Panc1 (cell line): Measurements from ENCODE around the gene FAS. TPM values are rescaled to one million over a fixed set of nuclear protein-coding genes. Genes with fewer than 3 reads are reported as not detected.

ENCODE experiments used
- ATAC-seq: fragments of 200-7000 bp; cut with Tn5 transposase; 2 replicates; pipeline ENCODE4 v1.9.1; 2020; ENCODE audit warnings: mild to moderate bottlenecking, moderate library complexity
- BruUV-seq: library from RNA; stranded (reverse); fragments of 400-500 nt; replicated peaks from 2 replicates; lab custom pipeline; 2021; lab: Mats Ljungman, UMichigan
- CTCF ChIA-PET: fragments of 300-600 bp; sonication (Branson Sonifier 250); formaldehyde crosslinking; loops from one replicate; lab custom pipeline; 2022; ENCODE audit warnings: antibody characterized with exemption; lab: Charles Lee
- POLR2A ChIA-PET: fragments of 300-600 bp; sonication (Branson Sonifier 250); formaldehyde crosslinking; loops from one replicate; lab custom pipeline; 2022; ENCODE audit warnings: antibody characterized with exemption; lab: Charles Lee
- DNase-seq: peaks from one replicate; pipeline ENCODE4 v3.0.0-alpha.2; 2010; ENCODE audit warnings: low read depth, low spot score
- H3K27ac ChIP-seq: 2 replicates; pipeline ENCODE4 v1.5.1; 2011; ENCODE audit warnings: mild to moderate bottlenecking, low read length, inconsistent platforms
- H3K27me3 ChIP-seq: fragments of 200-500 bp; sonication (Bioruptor generic); 2 replicates; pipeline ENCODE4 v1.6.0; 2014; ENCODE audit warnings: low read length, inconsistent platforms; ENCODE audit not compliant: control insufficient read depth, insufficient read depth
- H3K36me3 ChIP-seq: fragments of 200-500 bp; sonication (Bioruptor generic); 2 replicates; pipeline ENCODE4 v1.5.1; 2014; ENCODE audit warnings: inconsistent platforms, mild to moderate bottlenecking, low read length, moderate library complexity; ENCODE audit not compliant: control insufficient read depth, insufficient read depth
- H3K4me1 ChIP-seq: 2 replicates; pipeline ENCODE4 v1.5.1; 2011; ENCODE audit warnings: inconsistent platforms, mild to moderate bottlenecking, low read length, moderate library complexity; ENCODE audit not compliant: control insufficient read depth, insufficient read depth
- H3K4me3 ChIP-seq, 2 experiments: 2 replicates each; pipeline ENCODE4 v1.5.1; 2011 to 2012; ENCODE audit warnings: low read depth in 2 of 2, low read length in 2 of 2, mild to moderate bottlenecking in 2 of 2, inconsistent platforms in 1 of 2, moderate library complexity in 1 of 2
- H3K9me3 ChIP-seq: fragments of 200-500 bp; sonication (Bioruptor generic); 2 replicates; pipeline ENCODE4 v1.5.1; 2014; ENCODE audit warnings: low read depth, mild to moderate bottlenecking, inconsistent platforms, low read length, moderate library complexity; ENCODE audit not compliant: control insufficient read depth, insufficient read depth
- CTCF ChIP-seq: fragments of 450-650 bp; IDR thresholded peaks from 2 replicates; pipeline ENCODE4 v1.5.1; 2017; ENCODE audit warnings: mild to moderate bottlenecking
- POLR2AphosphoS5 ChIP-seq: IDR thresholded peaks from 2 replicates; pipeline ENCODE4 v1.6.1; 2012; ENCODE audit warnings: mild to moderate bottlenecking, low read depth, low read length, moderate library complexity
- REST ChIP-seq, 2 experiments: IDR thresholded peaks; 2 replicates each; pipeline ENCODE4 v1.6.1; 2011 to 2012; ENCODE audit warnings: low read depth in 2 of 2, control low read depth in 1 of 2, low read length in 1 of 2, mild to moderate bottlenecking in 1 of 2, moderate library complexity in 1 of 2; ENCODE audit not compliant: insufficient read depth in 1 of 2
- SIN3A ChIP-seq: IDR thresholded peaks from 2 replicates; pipeline ENCODE4 v1.6.1; 2012; ENCODE audit warnings: low read depth, mild to moderate bottlenecking, low read length, moderate library complexity, borderline replicate concordance; ENCODE audit not compliant: insufficient read depth
- TCF7L2 ChIP-seq: IDR thresholded peaks from 2 replicates; pipeline ENCODE4 v1.6.1; 2011; ENCODE audit warnings: mild to moderate bottlenecking, low read depth, low read length, inconsistent platforms
- in situ Hi-C: cut with HindIII; loops from 2 replicates; pipeline ENCODE4 v1.10.0; 2016; ENCODE audit warnings: low sequenced_read_pairs, low pct_unique_long_range_greater_than_20kb
- intact Hi-C: fragments of 100-400 bp; cut with micrococcal nuclease; formaldehyde crosslinking; loops from one replicate; pipeline ENCODE4 v1.10.0; 2022; ENCODE audit not compliant: unreplicated experiment
- total RNA-seq: library from RNA; stranded (reverse); gene quantifications from one replicate; pipeline ENCODE4 v1.2.1, GENCODE V29; 2021; ENCODE audit not compliant: unreplicated experiment

FAS gene
- total RNA-seq, 1 experiment from 2014 or later = 8.1 TPM

GRCh38 chr10:89051593-89051992 lies 61.0 kb downstream of the FAS start:
- ChIA-PET POLR2A (no interaction called here), CTCF (no interaction called here)
- Histone ChIP-seq H3K4me3 (no peak overlapping the region), H3K9me3 (no peaks in the 10 kb centered on the region), H3K4me1 (no peaks in the 10 kb centered on the region), H3K27ac (no peak overlapping the region), H3K36me3 (no peaks in the 10 kb centered on the region), H3K27me3 (no peaks in the 10 kb centered on the region)
- no TSS peak for BruUV-seq
- intact Hi-C loops = no loop called here
- TF ChIP-seq REST (IDR thresholded peaks at IDR 0.05; ENCODE audit: insufficient read depth in 1 of 2, low read depth in 2 of 2, low read length in 1 of 2) (no peak), POLR2AphosphoS5 (no peak), SIN3A (no peak), TCF7L2 (no peak), CTCF (no peak)
- ATAC-seq (no peak), DNase-seq (no peak)
- in situ Hi-C loops = no loop called here

- H3K36me3 ChIP-seq = no peaks in the 10 kb centered on the region
- ChIA-PET CTCF (no interaction called here), POLR2A (no interaction called here)
- no peak overlapping the region for H3K27ac ChIP-seq
- no peaks in the 10 kb centered on the region for H3K9me3 ChIP-seq
- in situ Hi-C loops (no loop called here), intact Hi-C loops (no loop called here)
- no peaks in the 10 kb centered on the region for H3K4me1 ChIP-seq
- DNase-seq (no peak), ATAC-seq (no peak)
- no peak overlapping the region for H3K4me3 ChIP-seq
- no peaks in the 10 kb centered on the region for H3K27me3 ChIP-seq
- TF ChIP-seq CTCF (no peak), TCF7L2 (no peak), POLR2AphosphoS5 (no peak), SIN3A (no peak), REST (IDR thresholded peaks at IDR 0.05; ENCODE audit: insufficient read depth in 1 of 2, low read depth in 2 of 2, low read length in 1 of 2) (no peak)
- no TSS peak for BruUV-seq
These were observed 63.0 kb downstream of the FAS start for GRCh38 chr10:89053555-89053954.
